ENCODE data around the gene EIF3L.
A peak's percentile ranks its signal among the peaks of the same experiment; 100 is the strongest.

Gene EIF3L

DNA sequence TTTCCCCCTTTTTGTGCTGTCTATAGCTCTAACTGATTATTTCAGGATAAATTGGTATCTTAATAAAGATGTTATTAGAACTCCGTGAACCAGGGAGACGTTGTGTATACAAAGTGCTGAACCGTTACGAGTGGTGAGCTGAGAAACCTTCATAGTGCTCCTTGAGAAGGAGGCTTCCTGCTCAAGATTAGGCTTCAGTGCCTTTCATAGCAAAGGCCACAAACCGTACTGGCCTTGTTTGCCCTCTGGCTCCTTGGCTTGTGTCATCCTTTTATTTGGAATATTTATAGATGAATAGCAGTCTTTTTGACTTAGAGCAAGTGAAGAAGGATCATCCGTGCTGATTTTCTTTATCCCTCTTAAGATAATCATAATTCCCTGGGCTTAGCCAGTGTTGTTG lies 16.3 kb downstream of the EIF3L start:
- Mint-ChIP-seq H3K36me3 (peaks cover 100% of the 10 kb centered on the region), H3K9me3 (no peaks in the 10 kb centered on the region), H3K4me1 (peaks cover 7% of the 10 kb centered on the region), H3K27ac (no peak overlapping the region), H3K4me3 (no peak overlapping the region)
- ATAC-seq (no peak), DNase-seq (ENCODE audit: low spot score in 2 of 2) (no peak)

DNA sequence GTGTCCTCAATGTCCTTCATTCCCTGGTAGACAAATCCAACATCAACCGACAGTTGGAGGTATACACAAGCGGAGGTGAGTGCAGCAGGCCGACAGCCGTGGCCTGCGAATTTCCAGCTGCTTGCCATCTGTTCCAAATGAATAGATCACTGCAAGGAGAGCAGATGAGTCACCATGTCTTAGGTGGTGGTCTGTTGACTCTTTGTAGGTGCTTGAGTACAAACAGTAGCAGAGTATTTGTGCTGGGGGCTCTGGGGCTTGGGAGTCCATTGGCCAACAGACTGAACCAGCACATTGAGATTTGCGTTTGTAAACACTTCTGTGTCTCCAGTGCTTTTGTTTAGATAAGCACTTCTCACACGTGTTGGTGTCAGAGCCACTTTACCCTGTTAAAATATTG lies 21.1 kb downstream of the EIF3L start:
- H3K27ac Mint-ChIP-seq, result no peak overlapping the region
- H3K4me3 Mint-ChIP-seq, result no peak overlapping the region
- peaks cover 100% of the 10 kb centered on the region for H3K36me3 Mint-ChIP-seq
- ATAC-seq (no peak), DNase-seq (ENCODE audit: low spot score in 2 of 2) (no peak)
- no peaks in the 10 kb centered on the region for H3K9me3 Mint-ChIP-seq
- H3K4me1 Mint-ChIP-seq, result no peaks in the 10 kb centered on the region

DNA sequence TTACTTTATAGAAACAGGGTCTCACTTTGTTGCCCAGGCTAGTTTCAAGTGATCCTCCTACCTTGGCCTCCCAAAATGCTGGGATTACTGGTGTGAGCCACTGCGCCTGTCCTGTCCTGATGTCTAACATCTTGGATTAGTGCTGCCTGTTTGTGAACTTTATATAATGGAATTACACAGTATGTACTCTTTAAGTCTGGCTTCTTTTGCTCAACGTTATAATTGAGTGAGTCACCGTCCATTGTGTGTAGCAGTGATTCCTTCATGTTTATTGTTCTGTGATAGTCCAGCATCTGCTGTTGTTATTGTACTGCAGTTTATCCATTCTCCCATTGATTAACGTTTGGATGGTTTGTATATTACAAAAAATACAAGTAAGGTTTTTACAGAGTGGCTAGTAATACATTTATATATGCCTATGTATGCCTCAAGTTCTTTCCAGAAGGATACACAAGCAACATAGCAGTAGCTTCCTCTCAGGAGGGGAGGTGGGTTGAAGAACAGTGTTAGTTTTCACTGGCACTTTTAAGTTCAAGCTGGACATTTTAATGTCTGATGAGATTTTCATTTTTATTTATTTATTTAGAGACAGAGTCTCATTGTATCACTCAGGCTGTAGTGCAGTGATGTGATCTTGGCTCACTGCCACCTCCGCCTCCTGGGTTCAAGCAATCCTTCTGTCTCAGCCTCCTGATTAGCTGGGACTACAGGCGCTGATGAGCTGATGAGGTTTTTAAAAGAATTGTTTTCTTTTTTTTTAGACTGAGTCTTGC lies 31.6 kb downstream of the EIF3L start:
- H3K36me3 Mint-ChIP-seq, result peaks cover 100% of the 10 kb centered on the region
- no peak for DNase-seq (ENCODE audit: low spot score in 2 of 2)
- no peak overlapping the region for H3K27ac Mint-ChIP-seq
- H3K4me1 Mint-ChIP-seq, result peaks cover 6% of the 10 kb centered on the region
- H3K9me3 Mint-ChIP-seq, result no peaks in the 10 kb centered on the region
- H3K4me3 Mint-ChIP-seq, result no peak overlapping the region
- no peak for ATAC-seq

- no peak for ATAC-seq
- no peaks in the 10 kb centered on the region for H3K9me3 Mint-ChIP-seq
- H3K27ac Mint-ChIP-seq, result peak overlapping the region; percentile 43
- H3K4me3 Mint-ChIP-seq, result no peak overlapping the region
- peaks cover 6% of the 10 kb centered on the region for H3K4me1 Mint-ChIP-seq
- no peak for DNase-seq (ENCODE audit: low spot score in 2 of 2)
- peaks cover 100% of the 10 kb centered on the region for H3K36me3 Mint-ChIP-seq
These were observed 35.2 kb downstream of the EIF3L start for GRCh38 chr22:37884420-37884819.

DNA sequence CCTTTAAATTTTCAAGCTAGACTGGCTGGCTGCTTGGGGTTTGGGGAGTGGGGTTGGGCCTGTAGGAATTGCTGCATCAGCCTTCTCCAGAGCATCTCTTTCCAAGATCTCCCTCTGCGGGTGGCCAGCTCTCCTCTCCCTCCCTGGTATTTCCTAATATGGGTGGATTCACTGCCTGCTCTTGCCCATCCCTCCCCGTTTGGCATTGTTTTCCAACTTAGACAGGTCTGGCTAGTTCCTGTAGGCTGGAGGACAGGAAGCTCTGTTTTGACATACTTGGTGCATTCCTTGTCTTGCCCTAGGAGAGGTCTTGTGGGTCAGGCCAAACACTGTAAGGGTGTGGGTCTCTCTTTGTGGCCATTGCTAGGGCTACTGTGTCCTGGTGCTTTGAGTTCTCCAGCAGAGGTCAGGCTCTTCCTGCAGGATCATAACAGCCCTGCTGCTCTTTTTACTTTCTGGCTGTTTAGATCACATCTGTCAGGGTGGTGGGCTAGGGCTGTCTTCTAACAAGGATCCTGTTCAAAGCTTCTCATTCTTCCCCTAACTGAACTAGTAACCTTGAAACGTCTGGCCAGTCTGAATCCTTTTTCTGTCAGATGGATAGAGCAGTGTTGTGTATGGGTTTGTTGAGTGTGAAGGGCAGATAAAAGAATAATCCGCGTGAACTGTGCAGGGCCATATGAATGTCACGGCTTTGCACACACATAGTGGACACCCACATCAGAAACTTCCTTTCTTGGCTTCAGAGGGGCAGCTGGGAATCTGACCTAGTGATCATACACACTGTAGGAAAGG lies 38.6 kb downstream of the EIF3L start:
- peak overlapping the region; percentile 79 for H3K27ac Mint-ChIP-seq
- H3K9me3 Mint-ChIP-seq, result no peaks in the 10 kb centered on the region

GRCh38 chr22:37891926-37892325 lies 42.7 kb downstream of the EIF3L start:
- Mint-ChIP-seq H3K9me3 (no peaks in the 10 kb centered on the region), H3K27ac (no peak overlapping the region), H3K36me3 (peaks cover 68% of the 10 kb centered on the region), H3K4me3 (no peak overlapping the region), H3K4me1 (peaks cover 13% of the 10 kb centered on the region)
- ATAC-seq, result no peak
- DNase-seq (ENCODE audit: low spot score in 2 of 2), result no peak

More for the DNA sequence above, 38.6 kb downstream of the EIF3L start:
- ATAC-seq (no peak), DNase-seq (ENCODE audit: low spot score in 2 of 2) (no peak)
- peaks cover 94% of the 10 kb centered on the region for H3K36me3 Mint-ChIP-seq
- H3K4me1 Mint-ChIP-seq, result peaks cover 6% of the 10 kb centered on the region
- no peak overlapping the region for H3K4me3 Mint-ChIP-seq

DNA sequence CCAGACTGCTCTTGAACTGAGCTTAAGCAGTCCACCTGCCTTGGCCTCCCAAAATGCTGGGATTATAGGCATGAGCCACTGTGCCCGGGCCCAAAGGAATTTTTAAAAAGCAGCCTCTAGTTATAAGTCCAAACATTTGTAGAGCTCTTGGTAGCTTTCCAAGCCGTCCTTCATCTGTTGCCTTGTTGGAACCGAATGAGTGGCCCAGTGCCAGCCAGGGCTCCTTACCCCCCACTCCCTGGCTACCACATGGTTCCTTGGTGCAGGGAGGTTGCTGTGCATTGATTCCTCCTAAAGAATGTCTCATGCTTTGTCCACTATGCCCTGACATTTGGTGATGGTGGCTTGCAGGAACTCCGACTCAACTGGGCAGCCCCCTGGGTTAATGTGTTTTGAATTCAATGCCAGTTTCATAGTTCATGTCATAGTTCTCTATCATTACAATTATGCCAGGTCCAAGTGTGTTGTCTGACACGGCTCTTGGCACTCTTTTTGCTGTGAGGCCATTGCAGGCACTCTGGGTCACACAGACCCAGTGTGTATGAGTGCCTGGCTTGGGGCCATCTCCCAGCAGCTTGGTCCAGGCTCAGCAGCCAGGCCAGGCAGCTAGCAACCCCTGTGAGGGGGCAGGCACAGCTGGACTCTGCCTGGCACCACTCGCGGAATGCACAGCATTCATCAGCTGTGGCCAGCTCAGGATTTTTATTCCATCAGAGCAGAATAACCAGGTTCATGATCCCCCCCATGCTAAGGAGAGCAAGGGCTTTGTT lies 43.5 kb downstream of the EIF3L start:
- peaks cover 60% of the 10 kb centered on the region for H3K36me3 Mint-ChIP-seq
- peak overlapping the region; percentile 35 for H3K27ac Mint-ChIP-seq
- no peak for ATAC-seq
- DNase-seq (ENCODE audit: low spot score in 2 of 2), result no peak
- no peak overlapping the region for H3K4me3 Mint-ChIP-seq
- H3K4me1 Mint-ChIP-seq, result peaks cover 13% of the 10 kb centered on the region
- no peaks in the 10 kb centered on the region for H3K9me3 Mint-ChIP-seq

DNA sequence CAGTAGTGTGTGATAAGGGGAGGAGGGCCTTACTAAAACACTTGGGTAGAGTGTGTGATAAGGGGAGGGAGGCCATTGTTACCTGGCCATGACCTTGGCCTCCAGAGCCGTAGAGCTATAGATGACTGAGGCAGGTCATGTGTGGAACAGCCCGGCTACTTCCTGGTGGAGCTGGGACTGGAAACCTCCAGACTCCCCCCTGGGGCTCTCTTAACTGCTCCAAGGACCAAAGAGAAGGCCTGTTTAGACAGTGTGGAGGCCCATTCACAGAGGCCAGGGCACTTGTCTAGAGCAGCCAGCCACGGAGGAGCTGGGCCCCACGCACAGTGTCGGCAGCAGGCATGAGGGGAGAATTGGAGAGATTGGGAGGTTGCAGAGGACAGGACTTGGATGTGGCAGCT lies 44.4 kb downstream of the EIF3L start:
- no peak overlapping the region for H3K4me3 Mint-ChIP-seq
- ATAC-seq (no peak), DNase-seq (ENCODE audit: low spot score in 2 of 2) (no peak)
- H3K4me1 Mint-ChIP-seq, result peaks cover 13% of the 10 kb centered on the region
- no peaks in the 10 kb centered on the region for H3K9me3 Mint-ChIP-seq
- peaks cover 52% of the 10 kb centered on the region for H3K36me3 Mint-ChIP-seq
- H3K27ac Mint-ChIP-seq, result peak overlapping the region; percentile 35

GRCh38 chr22:37894939-37895670 lies 45.9 kb downstream of the EIF3L start:
- no peak overlapping the region for H3K4me3 Mint-ChIP-seq
- no peak for DNase-seq (ENCODE audit: low spot score in 2 of 2)
- H3K36me3 Mint-ChIP-seq, result peaks cover 37% of the 10 kb centered on the region
- peaks cover 13% of the 10 kb centered on the region for H3K4me1 Mint-ChIP-seq
- no peaks in the 10 kb centered on the region for H3K9me3 Mint-ChIP-seq
- ATAC-seq, result no peak
- H3K27ac Mint-ChIP-seq, result peak overlapping the region; percentile 95

DNA sequence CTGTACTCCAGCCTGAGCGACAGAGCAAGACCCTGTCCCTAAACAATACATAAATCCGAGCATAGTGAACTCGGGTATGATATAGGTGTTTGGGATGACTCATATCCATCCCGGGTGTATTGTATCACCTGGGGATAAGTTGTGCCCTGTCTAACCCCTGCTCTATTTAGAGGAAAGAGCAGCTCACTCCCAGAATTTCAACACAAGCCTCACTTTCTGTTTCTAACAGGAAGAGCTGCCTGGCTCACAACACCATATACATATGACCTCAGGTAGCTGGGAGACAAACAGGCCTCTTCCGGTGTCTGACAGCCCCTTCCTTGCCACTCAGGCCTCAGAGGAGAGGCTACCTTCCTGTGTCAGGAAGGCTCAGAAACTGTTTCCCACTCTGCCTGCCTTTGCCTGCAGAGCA lies 47.0 kb downstream of the EIF3L start:
- peaks cover 13% of the 10 kb centered on the region for H3K4me1 Mint-ChIP-seq
- no peak overlapping the region for H3K4me3 Mint-ChIP-seq
- ATAC-seq (peak; percentile 89), DNase-seq (ENCODE audit: low spot score in 2 of 2) (peak; percentile 18 to 60)
- peak overlapping the region; percentile 95 for H3K27ac Mint-ChIP-seq
- peaks cover 26% of the 10 kb centered on the region for H3K36me3 Mint-ChIP-seq
- no peaks in the 10 kb centered on the region for H3K9me3 Mint-ChIP-seq

- ATAC-seq (no peak), DNase-seq (ENCODE audit: low spot score in 2 of 2) (no peak)
- Mint-ChIP-seq H3K36me3 (peaks cover 18% of the 10 kb centered on the region), H3K9me3 (no peaks in the 10 kb centered on the region), H3K4me1 (peaks cover 13% of the 10 kb centered on the region), H3K4me3 (no peak overlapping the region), H3K27ac (peak overlapping the region; percentile 95)
These were observed 47.7 kb downstream of the EIF3L start for GRCh38 chr22:37896939-37897338.

DNA sequence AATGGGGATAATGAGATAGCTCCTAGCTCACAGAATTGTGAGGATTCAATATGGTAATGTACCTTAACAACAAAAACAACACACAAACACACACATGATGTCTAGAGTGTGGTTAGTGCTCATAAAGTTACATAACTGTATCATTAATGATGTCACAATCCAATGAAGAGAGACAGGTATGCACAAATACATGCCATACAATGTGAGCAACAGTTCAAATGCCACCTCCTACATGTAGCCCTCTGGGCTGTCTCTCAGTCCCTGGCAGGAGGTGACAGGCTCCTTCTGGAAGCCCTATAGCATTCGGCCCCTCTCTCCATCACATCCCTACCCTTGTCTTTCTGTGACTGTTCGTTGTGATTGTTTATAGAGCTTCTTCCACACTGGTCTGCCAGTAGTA lies 48.6 kb downstream of the EIF3L start:
- peak overlapping the region; percentile 84 for H3K27ac Mint-ChIP-seq
- ATAC-seq (no peak), DNase-seq (ENCODE audit: low spot score in 2 of 2) (no peak)
- H3K4me3 Mint-ChIP-seq, result no peak overlapping the region
- H3K4me1 Mint-ChIP-seq, result peaks cover 13% of the 10 kb centered on the region
- H3K9me3 Mint-ChIP-seq, result no peaks in the 10 kb centered on the region
- H3K36me3 Mint-ChIP-seq, result peaks cover 16% of the 10 kb centered on the region

- H3K9me3 Mint-ChIP-seq, result no peaks in the 10 kb centered on the region
- ATAC-seq (no peak), DNase-seq (ENCODE audit: low spot score in 2 of 2) (no peak)
- H3K27ac Mint-ChIP-seq, result peak overlapping the region; percentile 84
- no peak overlapping the region for H3K4me3 Mint-ChIP-seq
- H3K36me3 Mint-ChIP-seq, result peaks cover 12% of the 10 kb centered on the region
- H3K4me1 Mint-ChIP-seq, result peaks cover 11% of the 10 kb centered on the region
These were observed 49.4 kb downstream of the EIF3L start for GRCh38 chr22:37898441-37899181.

Measured in stimulated activated effector memory CD8-positive, alpha-beta T cell treated with anti-CD3 and anti-CD28 coated beads, Interleukin-12 subunit alpha, Interleukin-12 subunit beta, amount 100 ng/mL, for 72 hours (primary cell).